GM12874 (cell line): ENCODE measurements around the gene LIN37.

Source experiments
- CTCF ChIP-seq: IDR thresholded peaks from 2 replicates; pipeline ENCODE4 v1.5.1; 2011; ENCODE audit warnings: low read depth, mild to moderate bottlenecking, control low read depth, low read length, moderate library complexity; ENCODE audit not compliant: insufficient read depth

LIN37 gene

GRCh38 chr19:35721374-35721773, 27.0 kb upstream of the LIN37 start:
- TF ChIP-seq CTCF: no peak

- TF ChIP-seq CTCF: no peak
Observed at GRCh38 chr19:35722461-35722860, 25.9 kb upstream of the LIN37 start.

GRCh38 chr19:35722897-35723296, 25.5 kb upstream of the LIN37 start:
- no peak for TF ChIP-seq CTCF

- TF ChIP-seq CTCF: no peak
Observed at GRCh38 chr19:35723671-35724070, 24.7 kb upstream of the LIN37 start.

- TF ChIP-seq CTCF: no peak
Observed at GRCh38 chr19:35724560-35724959, 23.8 kb upstream of the LIN37 start.

- TF ChIP-seq CTCF: no peak
Observed at GRCh38 chr19:35725216-35725861, 23.0 kb upstream of the LIN37 start.

GRCh38 chr19:35727053-35727955, 21.1 kb upstream of the LIN37 start:
- no peak for TF ChIP-seq CTCF
